ENCODE results near the gene ADGRG1.

The ADGRG1 gene

GRCh38 chr16:57636184-57636583 lies 7.8 kb downstream of the ADGRG1 start:
- DNase-seq, result no peak

- no peak for DNase-seq
Measured at GRCh38 chr16:57637020-57637419, 8.6 kb downstream of the ADGRG1 start.

GRCh38 chr16:57637424-57637823 lies 9.0 kb downstream of the ADGRG1 start:
- DNase-seq, result no peak

- no peak for DNase-seq
Measured at GRCh38 chr16:57637965-57638364, 9.5 kb downstream of the ADGRG1 start.

GRCh38 chr16:57638381-57638780 lies 10.0 kb downstream of the ADGRG1 start:
- DNase-seq, result no peak

- DNase-seq, result peak; percentile 83
Measured at GRCh38 chr16:57639172-57639887, 10.9 kb downstream of the ADGRG1 start.

- DNase-seq, result no peak
Measured at GRCh38 chr16:57640185-57640584, 11.8 kb downstream of the ADGRG1 start.

GRCh38 chr16:57640612-57641011 lies 12.2 kb downstream of the ADGRG1 start:
- DNase-seq, result no peak

- no peak for DNase-seq
Measured at GRCh38 chr16:57642160-57643135, 14.0 kb downstream of the ADGRG1 start.

- no peak for DNase-seq
Measured at GRCh38 chr16:57643147-57643874, 14.9 kb downstream of the ADGRG1 start.

GRCh38 chr16:57643910-57644309 lies 15.5 kb downstream of the ADGRG1 start:
- no peak for DNase-seq

GRCh38 chr16:57644383-57645014 lies 16.1 kb downstream of the ADGRG1 start:
- DNase-seq, result no peak

GRCh38 chr16:57645169-57645568 lies 16.7 kb downstream of the ADGRG1 start:
- DNase-seq, result no peak

- DNase-seq, result peak; percentile 68
Measured at GRCh38 chr16:57645691-57646387, 17.4 kb downstream of the ADGRG1 start.

- DNase-seq, result no peak
Measured at GRCh38 chr16:57646388-57647039, 18.1 kb downstream of the ADGRG1 start.

GRCh38 chr16:57647136-57647875 lies 18.9 kb downstream of the ADGRG1 start:
- no peak for DNase-seq

GRCh38 chr16:57648125-57648524 lies 19.7 kb downstream of the ADGRG1 start:
- no peak for DNase-seq

GRCh38 chr16:57648581-57649442 lies 20.4 kb downstream of the ADGRG1 start:
- peak; percentile 89 for DNase-seq

GRCh38 chr16:57649443-57649751 lies 21.0 kb downstream of the ADGRG1 start:
- no peak for DNase-seq

GRCh38 chr16:57649846-57650245 lies 21.4 kb downstream of the ADGRG1 start:
- no peak for DNase-seq
